Suppressor macrophage treated with lipopolysaccharide for 1 hour (primary cell): ENCODE measurements around the gene MTHFD2L.
"Not testable (repeated sequence)": the region's sequence is repeated elsewhere in the genome, so short reads cannot be mapped to it uniquely, and the experiment has no call there.

ENCODE experiments used
- DNase-seq, 3 donors: peaks; one replicate each; pipeline ENCODE4 v3.0.0-alpha.2; 2020 to 2022

MTHFD2L gene

DNA sequence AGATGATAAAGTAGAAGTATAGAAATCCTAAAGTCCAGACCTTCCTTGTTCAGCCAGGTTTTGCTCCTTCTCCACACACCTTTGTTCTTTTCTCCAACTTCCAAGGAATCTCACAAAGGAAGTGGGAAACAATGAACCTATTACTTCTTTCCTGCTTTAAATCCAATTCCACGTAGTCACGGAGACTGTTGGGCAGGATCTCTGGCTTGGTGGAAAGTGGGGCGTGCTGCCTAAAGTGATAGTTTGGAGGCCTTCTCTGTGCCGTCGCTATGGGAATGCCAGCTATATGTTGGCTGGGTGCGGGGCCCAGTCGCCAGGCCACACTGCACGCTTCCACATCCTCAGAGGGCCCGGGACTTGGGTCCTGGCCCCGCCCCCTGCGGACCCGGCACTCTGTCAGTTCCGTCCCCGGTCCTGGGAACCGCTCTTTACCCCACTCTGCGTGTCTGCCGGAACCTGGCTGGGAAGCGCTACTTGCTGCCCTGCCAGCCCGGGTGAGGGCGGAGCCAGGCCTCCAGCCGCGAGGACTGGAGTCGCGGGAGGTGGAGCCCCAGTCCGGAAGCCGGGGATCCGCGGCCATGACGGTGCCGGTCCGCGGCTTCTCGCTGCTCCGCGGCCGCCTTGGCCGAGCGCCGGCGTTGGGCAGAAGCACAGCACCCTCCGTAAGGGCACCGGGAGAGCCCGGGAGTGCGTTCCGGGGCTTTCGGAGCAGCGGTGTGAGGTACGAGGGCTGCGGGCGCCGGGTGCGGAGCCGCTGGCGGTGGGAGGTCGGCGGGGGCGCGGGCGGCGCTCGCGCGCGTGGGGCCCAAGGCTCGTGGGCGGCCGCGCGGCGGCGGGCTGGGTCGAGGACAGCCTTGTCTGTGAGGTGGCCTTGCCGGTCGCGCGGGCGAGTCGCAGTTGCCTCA lies at the start of gene MTHFD2L:
Gene MTHFD2L, plus strand, starts transcription at position 558 of the 905 bp plus-strand sequence. Its CDS starts 21 bp downstream, at position 579.
- peak; percentile 91 to 96 (median 92) for DNase-seq

DNA sequence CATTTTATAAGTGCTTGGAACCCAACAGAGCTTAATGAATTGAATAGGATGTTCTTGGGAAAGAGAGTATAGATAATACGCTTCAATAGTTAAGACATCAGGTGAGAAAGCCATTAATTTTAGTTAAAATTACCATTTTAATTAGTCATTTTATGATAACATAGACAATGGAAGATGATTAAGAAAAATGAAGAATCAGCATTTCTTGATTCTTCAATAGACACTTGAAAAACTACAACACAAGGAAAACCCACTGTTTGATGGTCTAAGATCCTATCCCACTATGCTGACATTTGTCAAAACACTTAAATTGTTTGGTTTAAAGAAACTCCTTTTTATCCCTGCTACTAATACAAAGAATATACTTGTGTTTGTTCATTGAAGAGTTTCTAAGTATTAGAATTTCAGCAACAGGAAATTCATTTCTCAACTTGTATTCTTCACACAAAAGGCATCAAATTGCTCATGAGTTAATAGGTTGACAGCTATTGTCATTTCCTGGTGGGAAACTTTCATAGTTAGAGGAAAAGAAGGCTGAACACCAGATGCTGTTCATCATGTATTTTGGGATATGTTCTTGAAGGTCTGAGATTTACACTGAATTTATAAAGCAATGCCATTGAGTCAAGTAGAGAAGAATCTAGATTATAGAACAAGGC lies 49.3 kb upstream of the MTHFD2L start:
- peak in 2 of 3 donors; percentile 77 to 81 for DNase-seq

DNA sequence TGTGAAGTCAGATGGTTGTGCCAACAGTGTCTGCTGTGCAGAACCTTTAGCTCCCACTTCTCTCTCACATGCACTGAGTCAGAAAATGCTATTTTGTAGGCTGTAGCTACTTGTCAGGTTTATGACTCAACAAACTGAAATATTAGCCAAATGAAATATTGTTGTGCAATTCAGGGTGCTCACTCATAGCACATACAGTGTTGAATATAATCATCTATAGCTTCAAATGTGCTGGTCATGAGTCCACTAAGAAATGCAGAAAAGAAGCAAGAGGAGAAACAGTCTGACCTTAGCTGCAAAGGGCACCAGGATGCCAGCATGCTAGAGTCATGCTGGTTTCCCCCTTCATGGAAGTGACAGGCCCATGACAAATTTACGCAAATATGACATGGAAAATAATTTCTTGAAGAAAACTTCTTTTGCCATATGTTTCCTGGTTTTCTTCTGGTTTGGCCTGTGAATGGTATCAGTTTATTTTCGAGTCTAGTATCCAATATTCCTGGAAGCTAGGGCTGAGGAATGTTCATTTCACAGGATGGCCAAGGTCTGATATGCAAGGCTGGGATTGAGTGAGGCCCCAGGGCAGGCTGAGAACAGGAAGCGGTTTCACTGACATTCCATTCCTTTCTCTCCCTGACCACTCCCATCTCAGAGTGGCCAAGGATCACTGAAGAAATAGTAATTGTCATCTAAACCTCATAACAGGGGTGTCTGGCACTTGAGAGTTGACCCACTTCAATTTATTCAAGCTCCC lies 48.6 kb upstream of the MTHFD2L start:
- peak; percentile 81 to 99 (median 98) for DNase-seq

DNA sequence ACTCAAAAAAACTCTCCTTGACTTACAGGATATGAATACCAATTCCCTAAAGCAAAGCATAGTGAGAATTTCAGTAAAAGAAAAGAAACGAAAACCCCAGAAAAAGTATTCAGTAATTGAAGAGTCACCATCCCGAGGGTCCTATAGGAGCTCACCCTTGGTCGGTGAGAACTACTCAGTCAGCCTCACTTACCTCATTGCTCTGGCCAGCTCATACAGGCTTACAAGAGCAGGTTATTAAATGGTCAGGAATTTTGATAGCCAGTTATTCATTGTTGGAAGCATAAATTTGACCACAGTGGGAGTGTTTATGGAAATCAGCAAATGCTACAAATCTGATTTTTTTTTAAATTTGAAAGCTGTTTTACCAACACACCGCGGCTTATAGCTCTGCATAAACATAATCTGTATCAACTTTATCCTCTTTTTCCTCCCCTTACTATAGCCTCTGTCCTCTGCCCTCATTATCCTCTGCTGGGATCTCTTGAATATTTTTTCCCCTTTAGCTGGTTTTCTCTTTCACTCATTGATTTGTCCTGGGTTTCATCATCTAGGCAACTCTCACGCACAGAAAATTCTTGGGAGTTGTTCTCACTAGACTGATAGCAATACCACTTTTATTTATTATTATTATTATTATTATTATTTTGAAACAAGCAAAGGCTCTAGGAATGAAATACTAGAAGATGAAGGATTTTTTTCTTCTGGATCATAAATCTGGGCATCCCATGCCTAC lies 47.9 kb upstream of the MTHFD2L start:
- DNase-seq = peak in 1 of 3 donors; percentile 62

DNA sequence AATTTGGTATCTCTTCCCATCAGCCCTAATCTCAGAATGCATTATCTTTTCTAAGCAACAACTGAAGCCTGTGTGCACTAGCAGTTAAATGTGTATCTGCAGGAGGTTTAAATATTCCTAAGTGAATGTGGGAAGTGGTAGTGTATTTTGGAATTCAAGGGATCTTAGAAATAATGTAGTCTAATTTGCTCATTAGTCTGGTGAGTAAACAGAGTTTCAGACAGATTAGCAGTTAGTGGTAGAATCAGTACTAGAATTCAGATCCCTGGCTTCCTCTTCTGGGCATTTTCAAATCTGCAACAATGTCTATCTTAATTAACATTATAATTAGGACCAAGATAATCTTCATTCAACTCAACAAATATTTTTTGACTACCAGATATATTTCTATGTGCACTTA lies 47.2 kb upstream of the MTHFD2L start:
- DNase-seq = no peak

DNA sequence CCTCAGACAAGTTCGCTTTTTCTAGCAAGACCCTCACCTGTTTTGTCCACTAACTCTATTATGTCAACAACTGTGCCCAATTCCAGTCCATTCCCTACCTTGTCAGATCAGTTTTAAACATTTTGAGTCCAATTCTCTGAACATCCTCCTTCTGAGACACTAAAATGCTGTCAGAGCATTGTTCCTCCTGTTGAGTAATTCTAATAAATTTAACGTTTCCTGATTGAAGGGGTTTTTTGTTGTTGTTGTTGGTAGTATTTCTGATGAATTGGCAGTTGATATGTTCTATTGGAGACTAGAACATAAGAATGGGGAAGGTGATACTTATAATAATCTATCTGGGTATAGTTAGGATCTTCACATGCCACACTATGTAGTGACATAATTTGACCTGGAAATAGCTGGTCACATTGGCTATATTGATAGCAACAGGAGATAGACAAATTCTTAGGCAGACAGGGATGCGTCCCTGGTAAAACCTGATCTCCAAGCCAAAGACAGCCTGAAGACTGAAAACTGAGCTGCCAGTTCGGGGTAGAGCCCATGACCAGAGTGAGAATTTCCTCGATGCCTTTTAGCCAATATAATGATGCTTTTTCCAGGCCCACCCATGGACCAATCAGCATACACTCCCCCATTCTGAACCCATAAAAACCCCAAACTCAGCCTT lies 46.5 kb upstream of the MTHFD2L start:
- DNase-seq = peak in 2 of 3 donors; percentile 55 to 63

DNA sequence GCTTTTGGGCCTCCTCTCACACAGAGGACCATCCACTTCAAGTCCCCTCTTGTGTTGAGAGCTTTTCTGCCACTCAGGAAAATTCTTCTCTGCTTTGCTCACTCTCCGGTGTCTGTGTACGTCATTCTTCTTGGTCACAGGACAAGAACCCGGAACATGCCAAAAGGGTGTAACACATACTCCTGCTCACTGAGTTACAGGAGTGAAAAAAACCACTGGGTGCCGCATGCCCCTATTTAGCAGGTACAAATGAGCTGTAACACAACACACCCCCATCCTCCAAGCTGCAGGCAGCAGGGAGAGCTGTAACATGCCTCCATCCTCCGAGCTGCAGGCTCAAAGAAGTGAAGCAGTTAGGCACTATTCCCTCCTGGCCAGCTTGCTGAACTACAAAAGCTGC lies 45.9 kb upstream of the MTHFD2L start:
- DNase-seq = no peak

DNA sequence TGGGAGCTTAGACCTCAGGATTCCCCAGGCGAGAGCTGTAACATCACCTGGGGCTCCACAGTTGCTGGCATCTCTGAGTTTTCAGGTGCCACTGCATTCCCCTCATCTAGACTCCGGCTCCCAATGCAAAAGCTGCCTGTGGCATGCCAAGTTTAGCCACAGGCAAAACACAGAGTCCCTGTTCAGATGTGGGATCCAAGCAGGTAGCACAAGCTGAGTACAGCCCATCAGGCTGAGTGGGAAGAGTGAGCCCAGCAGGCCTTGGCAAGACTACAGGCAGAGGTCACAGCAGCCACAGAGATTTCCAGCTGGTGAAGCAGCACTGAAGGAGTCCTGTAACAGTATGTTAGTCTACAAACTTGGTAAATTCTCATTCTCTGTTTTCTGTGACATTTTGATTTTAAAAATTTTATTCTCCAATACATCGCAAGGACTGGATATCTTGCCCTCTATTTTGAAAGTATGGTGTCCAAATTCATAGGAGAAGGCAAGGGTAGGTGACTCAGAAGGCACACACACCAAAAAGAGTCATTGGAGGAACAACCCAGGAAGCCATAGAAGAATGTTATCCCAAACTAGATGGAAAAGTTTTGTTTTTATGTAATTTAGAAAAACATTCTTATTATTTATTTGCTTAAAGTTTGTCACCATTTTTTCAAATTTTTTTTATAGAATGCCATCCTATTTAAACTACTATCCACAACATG lies 45.4 kb upstream of the MTHFD2L start:
- no peak for DNase-seq

DNA sequence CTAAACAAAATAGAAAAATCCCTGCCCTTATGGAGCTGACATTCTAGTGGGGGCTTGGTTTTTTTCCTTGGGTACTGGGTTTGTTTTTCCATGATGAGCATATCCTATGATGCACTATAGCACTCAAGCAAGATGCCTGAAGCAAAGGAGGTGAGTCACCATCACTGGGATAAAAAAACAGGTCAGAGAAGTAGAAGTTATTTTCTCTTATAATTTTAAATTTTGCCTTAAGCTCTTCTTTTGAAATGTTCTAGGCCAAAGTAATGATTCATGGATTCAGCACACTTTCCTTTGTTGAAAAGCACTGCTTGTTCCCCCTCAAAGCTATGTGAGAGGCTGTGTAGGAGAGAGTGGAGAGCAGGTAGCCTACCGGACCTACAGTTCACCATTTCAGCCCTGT lies 43.7 kb upstream of the MTHFD2L start:
- DNase-seq = peak; percentile 14 to 50 (median 43)

DNA sequence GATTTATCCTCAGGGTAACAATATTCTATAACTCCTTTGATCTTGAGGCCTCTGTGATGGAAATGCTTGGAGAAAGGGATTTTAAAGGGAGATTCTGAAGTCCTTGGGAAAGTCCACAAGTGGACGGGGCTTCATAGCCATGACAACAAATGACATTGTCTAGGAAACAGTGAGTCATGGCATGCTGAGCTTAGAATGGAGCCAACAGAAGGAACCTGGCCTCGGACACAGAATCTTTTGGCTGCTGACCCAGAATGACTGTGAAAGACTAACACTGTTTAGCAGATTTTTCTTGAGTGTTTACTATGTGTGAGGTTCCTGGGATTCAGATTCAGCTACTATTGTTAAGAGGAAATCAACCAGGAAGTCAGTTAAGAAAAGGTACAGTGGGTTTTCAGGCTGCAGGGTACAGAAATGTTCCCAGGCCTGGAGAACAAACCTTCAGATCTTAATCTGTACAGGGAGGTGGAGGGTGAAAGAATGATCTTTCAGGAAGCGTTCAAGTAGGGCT lies 40.8 kb upstream of the MTHFD2L start:
- peak; percentile 89 to 98 (median 95) for DNase-seq

DNA sequence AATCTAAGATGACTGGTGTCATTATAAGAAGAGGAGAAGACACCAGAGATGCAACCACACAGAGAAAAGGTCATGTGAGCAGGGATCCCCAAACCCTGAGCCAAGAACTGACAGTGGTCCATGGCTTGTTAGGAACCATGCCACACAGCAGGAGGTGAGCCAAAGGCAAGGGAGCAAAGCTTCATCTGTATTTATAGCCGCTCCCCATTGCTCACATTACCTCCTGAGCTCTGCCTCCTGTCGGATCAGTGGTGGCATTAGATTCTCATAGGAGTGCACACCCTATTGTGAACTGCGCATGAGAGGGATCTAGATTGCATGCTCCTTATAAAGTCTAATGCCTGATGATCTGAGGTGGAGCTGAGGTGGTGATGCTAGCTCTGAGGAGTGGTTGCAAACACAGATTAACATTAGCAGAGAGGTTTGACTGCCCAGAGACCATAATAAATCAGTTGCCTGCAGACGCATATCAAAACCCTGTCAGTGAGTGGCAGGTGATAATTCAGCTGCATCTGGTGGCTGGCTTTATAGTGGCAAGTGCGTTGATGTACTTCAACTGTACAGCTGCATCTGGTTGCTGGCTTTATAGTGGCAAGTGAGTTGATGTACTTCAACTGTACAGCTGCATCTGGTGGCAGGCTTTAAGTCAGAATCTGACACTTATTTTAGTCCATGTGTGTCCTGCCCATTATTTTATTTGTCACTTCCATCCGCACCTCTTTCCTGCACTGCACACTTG lies 39.1 kb upstream of the MTHFD2L start:
- DNase-seq = no peak

DNA sequence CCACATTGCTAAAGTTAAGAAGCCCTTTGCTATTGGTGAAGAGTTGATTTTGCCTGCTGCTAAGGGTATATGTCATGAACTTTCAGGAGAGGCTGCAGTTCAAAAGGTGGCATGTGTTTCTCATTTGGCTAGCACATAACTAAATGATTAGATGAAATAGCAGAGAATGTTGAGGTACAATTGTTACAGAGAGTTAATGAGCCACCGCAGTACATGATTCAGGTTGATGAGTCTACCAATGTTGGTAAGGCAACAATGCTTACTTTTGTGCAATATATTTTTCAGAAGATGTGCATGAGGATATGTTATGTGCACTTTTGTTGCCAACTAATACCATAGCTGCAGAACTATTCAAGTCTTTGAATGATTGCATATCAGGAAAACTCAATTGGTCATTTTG lies 37.8 kb upstream of the MTHFD2L start:
- no peak for DNase-seq

DNA sequence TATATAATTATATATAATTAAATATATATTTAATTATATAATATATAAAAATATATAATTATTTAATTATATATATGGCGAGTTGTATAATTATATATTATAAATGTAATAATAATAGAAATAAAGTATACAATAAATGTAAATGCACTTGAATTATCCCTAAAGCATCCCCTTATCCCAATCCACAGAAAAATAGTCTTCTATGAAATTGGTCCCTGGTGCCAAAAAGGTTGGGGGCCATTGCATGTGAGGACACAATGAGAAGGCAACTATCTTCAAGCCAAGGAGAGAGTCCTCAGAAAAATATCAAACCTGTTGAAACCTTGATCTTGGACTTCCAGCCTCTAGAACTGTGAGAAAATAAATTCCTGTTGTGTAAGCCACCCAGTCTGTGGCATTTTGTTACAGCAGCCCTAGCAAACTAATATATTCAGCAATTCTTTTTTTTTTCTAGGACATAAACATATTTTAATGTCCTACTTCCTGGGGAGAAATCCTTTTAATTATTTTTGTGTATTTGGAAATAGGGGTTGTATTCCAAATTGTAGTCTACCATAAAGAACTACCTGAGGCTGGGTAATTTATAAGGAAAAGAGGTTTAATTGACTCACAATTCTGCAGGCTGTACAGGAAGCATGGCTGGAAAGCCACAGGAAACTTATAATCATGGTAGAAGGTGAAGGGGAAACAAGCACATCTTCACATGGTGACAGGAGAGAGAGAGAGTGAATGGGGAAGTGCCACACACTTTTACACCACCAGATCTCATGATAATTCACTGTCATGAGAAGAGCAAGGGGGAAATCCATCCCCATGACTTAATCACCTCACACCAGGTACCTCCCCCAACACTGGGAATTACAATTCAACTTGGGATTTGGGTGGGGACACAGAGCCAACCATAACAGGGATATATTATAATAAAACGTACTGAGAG lies 36.0 kb upstream of the MTHFD2L start:
- no peak for DNase-seq

DNA sequence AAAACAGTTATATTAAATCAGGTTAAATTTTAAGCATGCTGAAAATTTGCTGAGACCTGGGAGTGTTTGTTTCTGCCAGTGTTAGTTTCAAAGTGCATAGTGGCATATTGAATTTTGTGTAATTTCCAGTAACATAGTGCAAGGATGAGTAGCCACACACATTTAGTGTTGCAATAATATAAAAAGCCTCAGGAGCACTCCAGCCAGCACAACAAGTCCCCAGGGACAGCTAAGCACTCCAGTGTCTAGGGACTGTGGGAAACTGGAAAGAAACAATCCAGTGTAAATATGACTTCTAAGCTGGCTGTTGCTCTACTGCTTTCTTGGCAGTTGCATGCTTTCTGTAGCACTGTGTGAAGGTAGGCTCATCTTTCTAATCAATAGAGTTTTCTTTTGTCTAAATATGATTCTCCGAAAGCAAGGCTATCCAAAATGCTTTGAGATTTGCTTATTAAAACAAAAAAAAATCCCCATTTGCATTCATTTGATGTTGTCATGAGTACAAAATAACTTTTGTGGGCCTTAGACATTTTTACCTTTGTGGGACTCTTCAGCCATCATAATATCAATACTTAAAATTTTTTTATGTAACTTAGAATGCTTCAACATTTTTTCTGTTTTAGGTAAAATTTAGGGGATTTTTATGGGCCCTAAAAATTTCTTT lies 34.7 kb upstream of the MTHFD2L start:
- no peak for DNase-seq

DNA sequence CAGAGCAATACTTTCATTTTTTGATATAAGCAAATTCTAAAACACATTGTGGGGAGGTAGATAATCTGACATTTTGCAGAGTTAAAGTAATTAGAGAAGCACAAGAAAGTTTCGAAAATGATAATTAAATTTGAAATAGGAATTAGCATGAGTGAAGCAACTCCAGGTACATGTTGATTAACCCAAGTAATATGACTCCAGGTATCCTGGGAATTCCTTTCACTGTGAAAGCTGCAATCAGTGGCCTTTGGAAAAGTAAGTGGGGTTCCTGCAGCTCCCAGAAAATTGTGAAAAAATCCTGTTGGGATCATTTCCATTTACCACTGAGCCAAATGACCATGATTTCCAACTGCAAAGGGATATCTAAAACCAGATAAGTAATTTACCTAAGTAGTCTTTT lies 32.9 kb upstream of the MTHFD2L start:
- no peak for DNase-seq

DNA sequence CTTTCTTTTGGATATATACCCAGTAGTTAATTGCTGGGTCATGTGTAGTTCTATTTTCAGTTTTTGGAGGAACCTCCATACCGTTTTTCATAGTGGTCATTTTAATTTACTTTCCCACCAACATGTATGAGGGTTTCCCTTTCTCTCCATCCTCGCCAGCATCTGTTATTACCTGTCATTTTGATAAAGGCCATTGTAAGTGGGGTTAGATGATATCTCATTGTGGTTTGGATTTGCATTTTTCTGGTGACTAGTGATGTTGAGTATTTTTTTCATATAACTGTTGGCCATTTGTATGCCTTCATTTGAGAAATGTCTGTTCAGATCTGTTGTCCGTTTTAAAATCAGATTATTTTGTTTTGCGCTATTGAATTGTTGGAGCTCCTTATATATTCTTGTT lies 30.2 kb upstream of the MTHFD2L start:
- DNase-seq = no peak

DNA sequence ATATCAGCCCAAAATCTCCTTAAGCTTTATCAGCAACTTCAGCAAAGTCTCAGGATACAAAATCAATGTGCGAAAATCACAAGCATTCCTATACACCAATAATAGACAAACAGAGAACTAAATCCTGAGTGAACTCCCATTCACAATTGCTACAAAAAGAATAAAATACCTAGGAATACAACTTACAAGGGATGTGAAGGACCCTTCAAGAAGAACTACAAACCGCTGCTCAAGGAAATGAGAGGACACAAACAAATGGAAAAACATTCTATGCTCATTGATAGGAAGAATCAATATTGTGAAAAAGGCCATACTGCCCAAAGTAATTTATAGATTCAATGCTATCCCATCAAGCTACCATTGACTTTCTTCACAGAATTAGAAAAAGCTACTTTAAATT lies 27.1 kb upstream of the MTHFD2L start:
- DNase-seq = not testable (repeated sequence)

DNA sequence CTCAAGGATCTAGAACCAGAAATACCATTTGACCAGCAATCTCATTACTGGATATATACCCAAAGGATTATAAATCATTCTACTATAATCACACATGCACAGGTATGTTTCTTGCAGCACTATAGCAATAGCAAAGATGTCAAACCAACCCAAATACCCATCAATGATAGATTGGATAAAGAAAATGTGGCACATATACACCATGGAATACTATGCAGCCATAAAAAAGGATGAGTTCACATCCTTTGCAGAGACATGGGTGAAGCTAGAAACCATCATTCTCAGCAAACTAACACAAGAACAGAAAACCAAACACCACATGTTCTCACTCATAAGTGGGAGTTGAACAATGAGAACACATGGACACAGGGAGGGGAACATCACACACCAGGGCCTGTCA lies 25.7 kb upstream of the MTHFD2L start:
- DNase-seq = not testable (repeated sequence)

DNA sequence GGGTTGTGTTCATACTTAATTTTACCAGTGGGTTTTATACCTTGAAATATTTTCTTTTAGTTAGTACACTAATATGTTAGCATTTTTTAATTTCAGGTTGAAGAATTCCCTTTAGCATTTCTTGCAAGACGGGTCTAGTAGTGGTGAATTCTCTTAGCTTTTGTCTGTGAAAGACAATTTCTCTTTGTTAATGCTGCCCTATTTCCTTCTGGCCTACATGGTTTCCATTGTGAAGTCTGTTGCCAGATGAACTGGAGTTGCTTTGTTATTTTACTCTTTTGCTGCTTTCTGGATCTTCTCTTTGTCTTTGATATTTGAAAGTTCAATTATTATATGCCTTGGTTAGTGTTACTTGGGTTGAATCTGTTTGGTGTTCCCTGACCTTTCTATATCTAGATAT lies 25.0 kb upstream of the MTHFD2L start:
- no peak for DNase-seq
